IPS DF 4.7 (cell line): Measurements from ENCODE around the gene PUM2.
"Not testable (repeated sequence)": the region's sequence is repeated elsewhere in the genome, so short reads cannot be mapped to it uniquely, and the experiment has no call there.

Source experiments
- DNase-seq: peaks from one replicate; pipeline ENCODE4 v3.0.0-alpha.2; 2013; ENCODE audit warnings: low spot score; ENCODE audit errors: extremely low read depth

Gene PUM2

GRCh38 chr2:20350753-20351554 is at the start of gene PUM2:
Gene PUM2 (minus strand): TSS chr2:20350844. CDS start chr2:20327360, 23,484 bp downstream.
- DNase-seq, result peak; percentile 68

DNA sequence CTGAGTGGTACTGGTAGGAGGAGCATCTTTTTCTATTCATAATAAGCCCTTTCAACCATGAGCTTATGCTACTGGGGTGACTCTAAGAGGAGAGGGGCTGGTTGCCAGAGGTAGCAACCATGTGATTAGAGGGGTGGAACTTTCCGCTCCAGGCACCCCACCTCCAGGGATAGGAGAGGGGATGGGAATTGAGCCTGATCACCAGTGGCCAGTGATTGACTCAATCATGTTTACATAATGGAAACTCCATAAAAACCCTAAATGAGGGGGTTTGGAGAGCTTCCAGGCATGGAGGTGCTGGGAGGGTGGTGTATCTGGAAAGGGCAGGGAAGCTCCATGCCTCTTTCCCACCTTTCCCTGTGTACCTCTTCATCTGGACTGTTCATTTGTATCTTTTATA is 49.7 kb upstream of the PUM2 start:
- no peak for DNase-seq

DNA sequence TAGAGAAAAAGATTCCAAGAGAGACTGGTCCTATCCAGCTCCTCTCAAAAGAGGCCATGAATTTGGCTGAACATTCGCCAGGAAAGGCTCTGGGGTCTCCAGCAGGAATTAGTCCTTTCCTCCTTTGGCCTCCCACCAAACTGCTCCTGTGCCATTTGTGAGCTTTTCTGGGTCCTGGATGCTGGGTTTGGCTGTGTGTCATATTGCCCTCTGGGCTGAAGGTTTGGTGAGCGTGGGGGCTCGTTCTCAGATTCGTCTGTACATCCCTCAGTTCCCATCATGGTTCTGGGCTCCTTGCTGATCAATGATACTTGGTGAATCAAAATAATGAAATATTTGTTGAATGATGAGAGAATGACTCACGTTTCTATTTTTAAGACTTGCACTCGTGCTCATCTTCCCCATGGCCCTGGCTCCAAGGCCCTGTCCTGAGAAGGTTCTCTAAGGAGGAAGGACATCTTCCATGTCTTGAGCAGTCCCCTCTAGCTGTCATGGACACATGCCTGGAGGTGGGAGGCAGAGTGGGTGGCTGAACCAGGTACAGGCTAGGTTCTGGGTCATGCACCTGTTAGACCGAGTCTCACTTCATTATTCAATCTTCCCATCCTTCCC is 48.4 kb upstream of the PUM2 start:
- no peak for DNase-seq

GRCh38 chr2:20397811-20398447 is 47.3 kb upstream of the PUM2 start:
- no peak for DNase-seq

DNA sequence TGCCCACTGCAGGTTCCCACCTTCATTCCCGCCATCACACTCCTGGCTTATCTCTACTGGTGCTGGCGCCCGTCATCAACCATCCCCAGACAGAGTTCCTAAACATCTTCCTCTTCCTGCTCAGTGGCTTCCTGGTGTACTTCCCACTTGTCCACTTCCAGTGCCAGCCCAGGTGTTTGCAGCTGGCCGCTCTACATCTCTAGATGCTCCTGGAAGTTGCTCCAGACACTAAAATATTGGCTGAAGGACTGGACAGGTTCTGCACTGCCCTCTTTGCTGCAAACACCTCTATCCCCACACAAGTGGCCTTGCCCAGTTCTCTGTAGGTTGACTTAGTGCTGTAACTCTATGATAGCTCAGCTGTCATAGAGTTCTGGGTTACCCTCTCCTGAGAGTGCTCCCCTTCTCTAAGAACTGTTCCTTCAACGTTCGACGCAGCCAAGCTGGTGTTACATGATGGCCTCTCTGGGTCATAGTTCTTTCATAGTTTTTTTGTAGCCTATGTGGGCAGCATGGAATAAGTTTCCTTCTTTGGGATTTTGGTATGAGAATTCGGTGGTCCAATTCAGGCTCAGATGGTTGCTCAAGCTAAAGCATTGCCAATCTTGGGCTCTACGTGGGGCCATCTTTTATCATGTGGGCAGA is 45.8 kb upstream of the PUM2 start:
- no peak for DNase-seq

GRCh38 chr2:20393986-20394385 is 43.3 kb upstream of the PUM2 start:
- DNase-seq, result no peak

- DNase-seq, result no peak
Measured at GRCh38 chr2:20391951-20392699, 41.5 kb upstream of the PUM2 start.

GRCh38 chr2:20390524-20391123 is 40.0 kb upstream of the PUM2 start:
- no peak for DNase-seq

GRCh38 chr2:20384953-20385352 is 34.3 kb upstream of the PUM2 start:
- no peak for DNase-seq

DNA sequence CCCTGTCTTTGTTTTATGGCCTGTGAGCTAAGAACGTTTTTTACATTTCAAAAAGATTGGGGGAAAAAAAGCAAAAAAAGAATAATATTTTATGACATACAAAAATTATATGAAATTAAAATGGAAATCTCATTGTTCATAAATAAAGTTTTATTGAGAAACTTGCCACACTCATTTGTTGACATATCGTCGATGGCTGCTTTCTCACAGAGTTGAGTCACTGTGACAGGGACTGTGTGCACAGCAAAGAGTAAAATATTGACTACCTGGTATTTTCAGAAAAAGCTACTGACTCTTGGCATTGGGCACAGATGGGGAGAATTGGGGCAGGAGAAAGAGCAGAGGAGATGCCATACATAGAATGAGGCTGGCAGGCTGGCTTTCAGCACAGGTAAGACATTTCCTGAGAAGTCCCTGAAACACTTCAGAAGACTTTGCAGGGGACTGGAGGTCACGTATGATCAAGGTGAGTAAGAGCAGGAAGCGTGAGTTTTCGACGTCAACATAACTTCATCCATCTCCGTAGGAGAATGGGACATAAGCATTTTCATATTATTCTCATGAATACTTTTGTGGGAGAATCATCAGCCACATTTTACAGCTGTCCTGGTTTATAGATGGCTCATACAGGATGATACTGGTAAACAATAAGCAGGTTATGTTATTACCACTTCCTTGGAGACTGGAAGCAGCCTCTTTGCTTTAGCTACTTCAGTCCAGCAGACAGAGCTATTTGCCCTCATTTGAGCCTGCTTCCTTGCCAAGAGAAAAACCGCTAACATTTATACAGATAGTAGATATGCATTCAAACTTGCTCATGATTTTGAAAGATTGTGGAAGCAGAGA is 32.5 kb upstream of the PUM2 start:
- DNase-seq, result no peak

GRCh38 chr2:20381457-20381856 is 30.8 kb upstream of the PUM2 start:
- DNase-seq, result no peak

DNA sequence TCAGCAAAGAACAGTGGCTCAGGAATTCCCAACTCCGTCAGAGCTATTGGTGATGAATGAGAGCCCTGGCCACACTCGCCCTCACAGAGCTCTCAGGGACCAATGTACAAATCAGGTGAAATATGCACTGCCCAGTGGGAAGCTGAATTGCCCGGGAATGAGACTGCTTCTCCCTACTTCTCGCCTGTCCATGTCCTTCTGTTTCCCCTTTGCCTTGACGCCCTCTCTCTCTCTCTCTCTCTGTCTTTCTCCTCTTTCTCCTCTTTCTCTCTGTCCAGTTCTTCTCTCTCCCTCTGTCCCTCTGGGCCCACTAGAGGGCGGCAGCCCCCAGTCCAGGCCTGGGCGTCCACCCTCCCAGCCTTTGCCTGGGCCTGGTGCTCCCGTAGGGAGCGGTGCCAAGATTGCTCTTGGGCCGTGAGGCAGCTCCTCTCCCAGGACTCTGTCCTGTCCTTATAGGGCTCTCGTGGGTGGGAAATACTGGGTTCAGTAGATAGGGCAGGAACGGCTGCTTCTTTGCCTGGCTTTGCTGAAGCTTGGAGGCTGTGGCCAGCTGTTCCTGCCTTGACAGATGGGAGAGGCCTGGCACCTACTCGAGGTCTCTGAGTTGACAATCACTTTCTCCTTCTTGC is 28.4 kb upstream of the PUM2 start:
- peak; percentile 36 for DNase-seq

DNA sequence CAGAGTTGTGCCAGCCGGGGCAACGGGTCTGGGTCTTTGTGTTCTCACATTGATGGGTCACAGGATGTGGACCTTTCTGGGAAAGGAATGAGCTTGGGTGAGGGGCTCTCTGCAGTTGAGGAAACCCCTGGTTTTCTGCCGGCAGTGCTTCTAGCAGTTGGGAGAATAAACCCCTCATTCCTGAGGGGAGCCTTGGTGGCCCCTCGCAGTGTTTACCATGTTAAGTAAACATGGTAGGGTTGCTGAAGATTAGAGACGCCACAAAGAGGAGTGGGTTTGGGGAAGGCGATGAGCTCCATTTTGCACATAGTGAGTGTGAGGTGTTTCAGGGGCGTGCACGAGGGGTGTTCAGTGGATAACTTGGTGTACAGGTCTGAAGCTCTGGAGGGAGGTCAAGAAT is 27.7 kb upstream of the PUM2 start:
- no peak for DNase-seq

DNA sequence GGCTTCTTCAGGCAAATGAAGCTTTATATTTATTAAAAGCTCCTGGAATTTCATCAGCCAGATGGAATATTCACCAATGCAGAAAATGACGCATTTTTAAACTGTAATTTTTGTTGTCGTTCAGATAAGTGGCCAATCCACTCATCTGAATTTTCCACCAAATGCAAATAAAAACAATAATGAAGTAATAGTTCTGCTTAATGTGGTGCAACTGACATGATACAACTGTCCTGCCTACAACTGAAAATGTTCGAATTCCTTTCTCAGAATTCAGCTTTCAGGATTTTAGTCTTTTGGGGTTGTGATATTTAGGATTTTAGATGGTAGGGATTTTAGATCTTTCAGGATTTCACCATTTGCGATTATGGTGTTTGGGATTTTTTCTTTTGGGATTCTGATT is 27.1 kb upstream of the PUM2 start:
- no peak for DNase-seq

DNA sequence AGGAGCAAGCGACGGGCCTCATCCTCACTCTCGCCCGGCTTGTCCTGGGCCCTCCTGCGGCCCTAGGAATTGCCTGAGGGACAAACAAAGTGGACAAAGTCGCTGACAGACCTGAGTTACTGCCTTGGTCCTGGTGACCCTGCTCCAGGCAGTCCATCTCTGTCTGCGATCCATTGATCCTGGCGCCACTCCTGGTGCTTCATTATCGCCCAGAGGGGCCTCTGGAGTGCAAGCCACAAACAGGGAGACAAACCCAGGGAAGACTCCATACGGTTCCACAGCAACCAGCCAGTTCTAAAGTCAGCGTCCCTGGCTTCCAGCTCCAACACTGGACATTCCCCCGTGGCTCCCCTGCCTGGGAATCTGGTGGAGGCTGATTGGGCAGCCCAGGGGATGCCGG is 24.3 kb upstream of the PUM2 start:
- DNase-seq, result not testable (repeated sequence)

GRCh38 chr2:20372896-20373640 is 22.4 kb upstream of the PUM2 start:
- no peak for DNase-seq

DNA sequence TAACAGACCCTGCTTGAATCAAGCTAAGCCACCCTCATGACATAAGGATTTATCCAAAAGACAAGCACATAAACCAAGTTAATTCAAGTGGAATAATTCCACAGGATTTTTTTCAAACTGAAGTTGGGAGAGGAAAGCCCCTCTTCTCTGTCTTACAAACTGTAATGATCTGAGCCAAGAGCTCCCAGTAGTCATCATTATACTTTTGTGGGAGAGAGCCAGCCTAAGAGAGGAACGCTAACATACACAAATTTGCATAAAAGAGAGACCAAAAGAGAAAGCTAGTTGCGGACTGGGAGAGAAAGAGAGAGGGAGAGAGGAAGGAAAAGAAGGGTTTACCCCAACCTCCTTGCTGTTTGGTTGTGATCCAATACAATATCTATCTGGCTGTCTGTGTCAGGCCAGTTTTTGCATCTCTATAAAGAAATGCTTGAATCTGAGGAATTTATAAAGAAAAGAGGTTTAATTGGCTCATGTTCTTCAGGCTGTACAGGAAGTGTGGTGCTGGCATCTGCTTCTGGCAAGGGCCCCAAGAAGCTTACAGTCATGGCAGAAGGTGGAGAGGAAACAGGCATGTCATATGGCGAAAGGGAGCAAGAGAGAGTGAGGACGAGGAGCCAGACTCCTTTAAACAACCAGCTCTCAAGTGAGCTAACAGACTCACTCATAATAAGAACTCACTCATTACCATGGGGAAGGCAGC is 20.8 kb upstream of the PUM2 start:
- no peak for DNase-seq

DNA sequence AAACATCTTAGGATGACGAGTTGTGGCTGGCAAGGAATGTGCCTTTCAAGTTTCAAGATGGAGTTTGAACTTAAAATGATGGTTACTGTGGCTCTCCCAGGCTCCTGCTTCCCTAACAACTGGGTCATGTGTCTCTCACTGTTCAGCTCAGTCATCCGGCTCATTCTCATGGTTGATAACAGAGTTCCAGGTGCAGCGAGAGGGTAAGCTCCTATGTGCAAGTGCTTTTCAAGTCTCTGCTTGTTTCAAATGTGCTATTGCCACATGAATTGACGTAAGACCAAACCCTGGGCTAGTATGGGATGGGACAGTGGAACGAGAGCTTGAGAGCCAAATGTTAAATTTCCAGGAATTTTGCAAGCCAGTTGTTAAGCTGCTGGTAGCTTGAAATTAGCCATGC is 19.5 kb upstream of the PUM2 start:
- no peak for DNase-seq
